NCI-H2227 (cell line): ENCODE measurements around the gene GRM3.
"Not testable (repeated sequence)": the region's sequence is repeated elsewhere in the genome, so short reads cannot be mapped to it uniquely, and the experiment has no call there.

Source experiments
- DNase-seq: peaks from one replicate; lab custom pipeline; 2025; ENCODE audit not compliant: unreplicated experiment; lab: John Stamatoyannopoulos, UW

Gene GRM3

GRCh38 chr7:86643561-86644281, at the start of gene GRM3:
Gene GRM3, plus strand, starts transcription at chr7:86643909. Its CDS starts 121,237 bp downstream, at chr7:86765146.
- DNase-seq = peak; percentile 18

- no peak for DNase-seq
Observed at GRCh38 chr7:86598311-86598710, 45.4 kb upstream of the GRM3 start.

- no peak for DNase-seq
Observed at GRCh38 chr7:86598721-86599120, 45.0 kb upstream of the GRM3 start.

DNA sequence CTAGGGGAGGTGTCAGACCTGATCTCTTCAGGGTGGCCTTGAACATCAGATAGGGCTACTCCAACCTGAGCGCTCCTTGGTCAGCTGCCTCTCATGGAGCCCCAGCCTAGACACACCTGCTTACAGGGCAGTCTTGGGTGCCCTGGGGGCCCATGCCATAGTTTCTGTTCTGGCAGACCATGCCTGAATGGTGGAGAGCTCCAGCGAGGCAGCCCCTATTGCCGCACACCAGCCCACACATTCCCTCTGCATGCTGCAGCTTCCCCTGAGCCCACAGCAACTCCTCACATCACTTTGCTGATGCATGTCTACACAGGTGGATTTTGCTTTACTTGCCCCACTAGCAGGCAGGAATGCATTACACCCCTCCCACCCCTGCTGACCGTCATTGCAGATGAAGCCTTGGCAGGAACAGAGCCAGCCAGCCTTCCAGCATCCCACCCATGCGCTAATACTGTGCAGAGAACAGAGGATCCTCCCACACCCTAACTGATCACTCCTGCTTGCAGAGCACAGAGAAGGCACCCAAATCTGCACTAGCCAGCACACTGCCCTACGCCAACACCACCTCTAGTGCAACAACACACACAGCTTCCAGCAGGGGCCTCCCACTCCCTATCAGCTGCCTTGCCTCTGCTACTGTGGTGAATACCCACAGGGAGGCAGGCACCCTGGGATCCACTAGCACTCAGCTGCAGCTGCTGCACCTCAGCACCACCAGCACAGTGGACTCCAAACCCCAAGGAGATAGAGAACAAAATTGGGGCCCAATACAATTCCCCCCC, 43.0 kb upstream of the GRM3 start:
- DNase-seq = no peak

- not testable (repeated sequence) for DNase-seq
Observed at GRCh38 chr7:86615711-86616110, 28.0 kb upstream of the GRM3 start.

DNA sequence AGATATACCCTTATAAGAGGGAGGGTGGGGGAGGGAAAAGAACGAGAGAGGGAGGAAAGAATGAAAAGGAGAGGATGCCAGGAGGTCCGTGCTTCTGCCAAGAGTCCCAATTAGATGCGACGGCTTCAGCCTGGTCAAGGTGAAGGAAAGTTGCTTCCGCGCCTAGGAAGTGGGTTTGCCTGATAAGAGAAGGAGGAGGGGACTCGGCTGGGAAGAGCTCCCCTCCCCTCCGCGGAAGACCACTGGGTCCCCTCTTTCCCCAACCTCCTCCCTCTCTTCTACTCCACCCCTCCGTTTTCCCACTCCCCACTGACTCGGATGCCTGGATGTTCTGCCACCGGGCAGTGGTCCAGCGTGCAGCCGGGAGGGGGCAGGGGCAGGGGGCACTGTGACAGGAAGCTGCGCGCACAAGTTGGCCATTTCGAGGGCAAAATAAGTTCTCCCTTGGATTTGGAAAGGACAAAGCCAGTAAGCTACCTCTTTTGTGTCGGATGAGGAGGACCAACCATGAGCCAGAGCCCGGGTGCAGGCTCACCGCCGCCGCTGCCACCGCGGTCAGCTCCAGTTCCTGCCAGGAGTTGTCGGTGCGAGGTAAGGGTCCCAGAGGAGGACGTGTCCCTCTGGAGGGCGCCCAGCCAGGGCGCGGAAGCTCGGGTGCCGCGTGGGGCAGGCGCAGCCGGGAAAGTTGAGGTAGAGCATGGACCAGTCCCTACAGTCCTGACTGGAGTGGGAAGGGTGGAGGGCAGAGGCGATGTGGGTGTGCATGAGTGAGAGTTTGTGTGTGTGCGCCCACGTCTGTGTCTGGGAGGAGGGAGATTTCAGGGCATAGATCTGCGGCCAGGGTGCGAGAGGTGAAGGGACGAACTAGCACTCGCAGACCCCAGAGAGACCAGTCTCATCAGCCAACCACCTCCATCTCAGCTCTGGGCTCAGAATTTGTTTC, 844 bp downstream of the GRM3 start:
- no peak for DNase-seq

DNA sequence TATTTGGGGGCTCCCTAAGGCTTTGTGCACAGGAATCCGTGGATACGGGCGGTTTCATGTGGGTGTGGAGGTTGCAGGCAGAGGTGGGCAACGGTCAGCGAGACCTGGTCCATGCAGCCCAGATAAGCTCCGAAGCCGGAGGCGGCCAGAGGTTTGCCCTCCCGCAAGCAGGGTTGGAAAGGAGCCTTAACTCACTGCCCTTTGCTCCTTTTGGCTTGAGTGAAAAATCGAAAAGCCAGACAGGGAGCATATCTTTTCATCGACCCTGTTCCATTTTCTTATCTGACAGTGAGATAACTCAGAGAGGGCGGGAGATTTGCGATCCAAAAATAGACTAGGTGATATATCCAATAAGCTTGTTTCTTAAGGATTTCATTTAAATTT, 1.5 kb downstream of the GRM3 start:
- no peak for DNase-seq

DNA sequence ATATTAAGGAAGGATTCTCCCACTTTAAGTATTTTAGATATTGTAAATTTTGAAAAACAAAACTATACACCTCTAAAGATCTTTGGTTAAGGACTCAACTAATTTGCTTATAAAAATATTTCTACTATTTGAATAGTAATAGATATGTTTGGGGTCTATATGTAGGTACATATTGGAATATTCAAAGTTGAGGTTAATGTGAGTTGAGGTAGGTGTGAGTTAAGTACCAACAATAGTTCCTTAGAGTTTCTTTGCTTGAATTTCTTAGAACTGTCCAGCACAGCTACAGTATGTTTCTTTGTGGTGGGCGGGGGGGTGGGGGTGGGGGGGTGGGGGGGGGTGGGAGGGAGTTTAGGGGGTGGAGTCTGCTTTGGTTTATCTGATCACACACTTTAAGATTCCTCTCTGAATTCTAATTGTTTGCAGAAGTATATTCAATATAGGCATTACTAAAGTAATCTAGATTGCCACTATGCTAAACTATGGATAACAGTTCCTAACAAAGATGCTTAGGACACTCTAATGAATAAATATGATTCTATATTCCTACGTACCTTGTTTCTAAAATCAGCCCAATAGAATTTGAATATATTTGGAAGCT, 2.1 kb downstream of the GRM3 start:
- no peak for DNase-seq

DNA sequence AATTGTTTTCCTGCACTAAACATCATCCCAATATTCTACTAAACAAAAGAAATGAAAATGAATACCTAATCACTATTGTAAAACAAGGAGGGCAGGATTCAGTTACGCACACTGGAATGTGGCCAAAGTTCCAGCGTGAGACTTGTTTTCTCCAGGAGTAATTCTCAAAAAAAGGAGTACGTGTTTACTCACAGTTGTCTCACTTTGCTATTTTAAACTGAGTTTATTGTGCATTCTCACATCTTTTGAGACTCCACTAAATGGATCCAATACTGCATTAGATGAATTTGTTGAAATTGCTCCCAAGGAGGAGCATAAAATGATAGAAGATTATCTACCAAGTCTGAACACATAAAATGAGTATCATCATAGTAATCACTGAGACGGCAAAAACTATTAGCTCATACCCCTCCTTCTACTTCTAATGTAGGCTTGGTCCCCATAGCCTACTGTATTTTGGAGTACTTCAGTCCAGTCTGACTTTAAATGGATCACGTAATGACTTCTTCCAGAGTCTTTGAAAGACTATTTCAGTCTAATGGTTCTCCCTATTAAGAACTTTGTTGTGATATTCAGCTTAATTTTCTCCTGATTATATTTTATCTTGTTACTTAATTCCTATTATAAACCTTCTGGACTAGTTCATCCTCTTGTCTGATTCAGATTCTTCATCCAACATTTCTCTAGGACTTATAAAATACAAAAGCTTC, 3.8 kb downstream of the GRM3 start:
- no peak for DNase-seq

GRCh38 chr7:86648169-86648568, 4.5 kb downstream of the GRM3 start:
- DNase-seq = no peak

- no peak for DNase-seq
Observed at GRCh38 chr7:86653919-86654659, 10.4 kb downstream of the GRM3 start.

DNA sequence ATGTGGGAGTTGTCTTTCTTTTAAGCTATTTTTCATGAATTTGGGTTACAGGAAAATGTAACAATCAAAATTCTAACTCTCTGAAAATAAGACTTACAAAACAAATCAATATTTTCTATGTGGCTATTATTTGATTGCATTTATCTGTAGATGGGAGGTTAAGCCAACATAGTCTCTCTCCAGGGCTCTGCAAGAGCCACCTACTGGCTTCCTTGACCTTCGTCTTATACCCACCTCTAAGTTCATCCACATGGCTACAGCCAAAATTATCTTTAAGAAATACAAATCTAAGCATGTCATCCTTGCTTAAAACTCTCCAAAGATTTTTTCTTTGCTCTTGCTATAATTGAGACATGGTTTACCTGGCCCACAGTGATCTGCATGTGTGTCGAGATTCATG, 14.2 kb downstream of the GRM3 start:
- DNase-seq = no peak

- DNase-seq = no peak
Observed at GRCh38 chr7:86660950-86661462, 17.3 kb downstream of the GRM3 start.

DNA sequence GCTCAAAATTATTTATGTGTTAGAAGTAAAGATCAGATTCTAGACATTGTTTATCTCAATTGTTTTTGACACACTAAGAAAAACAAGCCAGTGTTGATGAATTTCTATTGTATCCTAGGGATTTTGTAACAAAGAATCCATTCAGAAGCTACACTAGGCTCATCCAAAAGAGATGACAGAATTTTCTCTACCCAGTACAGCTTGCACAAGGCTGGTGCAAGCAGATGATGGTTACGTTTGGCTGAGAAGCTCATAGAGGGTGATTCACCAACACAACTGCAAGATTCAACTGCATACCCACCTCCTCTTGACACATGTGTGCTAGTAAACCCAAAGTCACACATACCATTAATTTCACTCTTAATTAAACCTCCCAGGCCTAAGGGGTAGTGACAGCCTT, 20.8 kb downstream of the GRM3 start:
- no peak for DNase-seq

- no peak for DNase-seq
Observed at GRCh38 chr7:86664991-86665390, 21.3 kb downstream of the GRM3 start.

- no peak for DNase-seq
Observed at GRCh38 chr7:86665669-86666068, 22.0 kb downstream of the GRM3 start.

- DNase-seq = no peak
Observed at GRCh38 chr7:86667732-86668131, 24.0 kb downstream of the GRM3 start.

DNA sequence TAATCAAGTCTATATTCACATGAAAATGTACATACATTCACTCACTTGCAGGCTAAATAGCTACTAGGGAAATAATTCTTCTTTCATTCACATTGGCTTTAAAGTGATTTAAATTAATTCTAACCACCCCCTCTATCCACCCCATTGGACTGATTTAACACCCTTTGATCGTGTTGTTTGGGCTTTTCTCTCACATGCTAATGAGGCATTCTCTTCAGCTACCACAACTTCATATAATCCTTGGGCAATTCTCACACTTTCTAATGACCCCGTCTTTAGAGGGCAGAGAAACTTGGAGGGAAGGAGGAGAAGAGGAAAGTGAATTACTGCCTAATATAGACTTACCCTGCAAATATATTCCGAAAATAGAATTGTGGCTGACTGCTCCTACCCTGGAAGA, 24.6 kb downstream of the GRM3 start:
- no peak for DNase-seq

GRCh38 chr7:86687831-86688230, 44.1 kb downstream of the GRM3 start:
- DNase-seq = no peak

DNA sequence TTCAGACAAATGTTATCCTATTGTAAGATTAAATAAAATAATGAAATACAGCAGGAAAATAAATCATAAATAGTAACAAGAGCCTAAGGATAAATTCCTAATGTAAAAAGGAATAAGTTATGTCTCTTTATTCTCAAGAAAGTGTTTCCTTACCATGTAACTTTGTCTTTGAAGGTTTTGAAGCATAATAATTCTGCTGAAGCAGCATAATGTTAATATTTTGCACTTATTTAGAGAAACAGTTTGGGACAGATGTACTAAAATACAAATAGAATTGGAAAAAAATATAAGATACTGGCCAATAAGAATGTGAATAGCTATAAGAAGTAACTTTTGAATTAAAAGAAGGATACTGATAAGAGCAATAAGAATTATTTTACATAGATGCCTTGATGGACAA, 45.7 kb downstream of the GRM3 start:
- DNase-seq = no peak
